Lung (tissue), 12 donors: ENCODE results near the gene MAPKBP1. TPM values are rescaled to one million over a fixed set of nuclear protein-coding genes. Genes with fewer than 3 reads are reported as not detected.

Source experiments
- ATAC-seq: fragments of 200-7000 bp; cut with Tn5 transposase; one replicate; pipeline ENCODE4 v1.9.1; 2020; ENCODE audit warnings: moderate number of reproducible peaks; ENCODE audit not compliant: insufficient read depth, low FRiP score
- DNase-seq, 3 donors: peaks; one replicate each; pipeline ENCODE4 v3.0.0-alpha.2; 2013 to 2017
- H3K27ac ChIP-seq, 2 donors: one replicate each; pipeline ENCODE4 v1.5.1; 2013; ENCODE audit warnings: mild to moderate bottlenecking in 2 of 2, moderate library complexity in 2 of 2, control low read depth in 1 of 2, inconsistent platforms in 1 of 2, low read depth in 1 of 2, low read length in 1 of 2
- H3K27me3 ChIP-seq, 3 donors: one replicate each; pipeline ENCODE4 v1.5.1; 2013; ENCODE audit warnings: low read length in 2 of 3; ENCODE audit not compliant: control insufficient read depth in 3 of 3, insufficient read depth in 3 of 3
- H3K36me3 ChIP-seq, 4 donors: one replicate each; pipeline ENCODE4 v1.5.1; 2013; ENCODE audit warnings: low read length in 4 of 4, mild to moderate bottlenecking in 1 of 4, moderate library complexity in 1 of 4; ENCODE audit not compliant: control insufficient read depth in 4 of 4, insufficient read depth in 4 of 4
- H3K4me1 ChIP-seq, 5 donors: one replicate each; pipeline ENCODE4 v1.5.1; 2013; ENCODE audit warnings: low read length in 5 of 5, mild to moderate bottlenecking in 2 of 5, moderate library complexity in 1 of 5; ENCODE audit not compliant: control insufficient read depth in 5 of 5, insufficient read depth in 5 of 5
- H3K4me3 ChIP-seq: one replicate; pipeline ENCODE4 v1.5.1; 2013; ENCODE audit warnings: mild to moderate bottlenecking, control low read depth, moderate library complexity
- H3K9ac ChIP-seq, 2 donors: one replicate each; pipeline ENCODE4 v1.5.1; 2013; ENCODE audit warnings: low read length in 2 of 2, control low read depth in 1 of 2; ENCODE audit not compliant: insufficient read depth in 1 of 2
- H3K9me3 ChIP-seq, 4 donors: one replicate each; pipeline ENCODE4 v1.5.1; 2013; ENCODE audit warnings: low read length in 3 of 4, mild to moderate bottlenecking in 1 of 4, moderate library complexity in 1 of 4; ENCODE audit not compliant: control insufficient read depth in 4 of 4, insufficient read depth in 3 of 4
- CTCF ChIP-seq: IDR thresholded peaks from 2 replicates; pipeline ENCODE4 v1.5.1; 2012; ENCODE audit warnings: mild to moderate bottlenecking; ENCODE audit errors: control extremely low read depth, extremely low read depth
- WGBS, 2 donors: extraction: QIAGEN DNeasy Blood & Tissue Kit; methylation state at CpG; one replicate each; pipeline ENCODE4 v1.1.7; 2013; 5-methylcytosine and 5-hydroxymethylcytosine counted together
- polyA plus RNA-seq, 2 donors: library from polyadenylated mRNA; stranded (reverse); fragments of 200-250 nt; gene quantifications; one replicate each; pipeline ENCODE4 v1.2.1, GENCODE V29; 2013
- total RNA-seq, 2 donors: library from RNA; depleted of rRNA in 1 of 2; stranded (reverse); fragments of >200 nt in 1 of 2; gene quantifications; one replicate each; pipeline ENCODE4 v1.2.1, GENCODE V29; 2014 to 2021
- donor health status: control.
- donor health status: control.
- donor health status: Bipolar disorder and iron deficiency.
- donor health status: healthy.
- donor health status: DM: yes; HTN: yes; CAD: no.

The MAPKBP1 gene
- total and polyA plus RNA-seq, 4 donors, result 7.2 to 25.7 (median 16.4) TPM

- no peak for TF ChIP-seq CTCF
- Histone ChIP-seq H3K4me1 (no peaks in the 10 kb centered on the region), H3K9me3 (peaks cover 0 to 3% (median 0%) of the 10 kb centered on the region in 4 donors), H3K9ac (no peak overlapping the region), H3K27ac (no peak overlapping the region), H3K4me3 (no peak overlapping the region), H3K36me3 (peaks cover 6 to 79% (median 33%) of the 10 kb centered on the region in 4 donors), H3K27me3 (no peaks in the 10 kb centered on the region)
- no peak for DNase-seq
- no peak for ATAC-seq
- 78 to 90% methylated on average over 9 of the region's 9 CpGs for WGBS, 2 donors
These were observed 45.3 kb downstream of the MAPKBP1 start for GRCh38 chr15:41819455-41820050.

GRCh38 chr15:41820791-41821423 lies 46.6 kb downstream of the MAPKBP1 start:
- Histone ChIP-seq H3K36me3 (peaks cover 6 to 75% (median 32%) of the 10 kb centered on the region in 4 donors), H3K4me3 (no peak overlapping the region), H3K27ac (no peak overlapping the region), H3K9ac (no peak overlapping the region), H3K27me3 (no peaks in the 10 kb centered on the region), H3K4me1 (no peaks in the 10 kb centered on the region), H3K9me3 (peaks cover 0 to 3% (median 0%) of the 10 kb centered on the region in 4 donors)
- no peak for DNase-seq
- TF ChIP-seq CTCF, result no peak
- ATAC-seq, result no peak
- 87 to 94% methylated on average over 6 of the region's 6 CpGs for WGBS, 2 donors

GRCh38 chr15:41821831-41822230 lies 47.5 kb downstream of the MAPKBP1 start:
- Histone ChIP-seq H3K4me1 (no peaks in the 10 kb centered on the region), H3K9me3 (peaks cover 0 to 2% (median 0%) of the 10 kb centered on the region in 4 donors), H3K27ac (no peak overlapping the region), H3K9ac (no peak overlapping the region), H3K4me3 (no peak overlapping the region), H3K27me3 (no peaks in the 10 kb centered on the region), H3K36me3 (peaks cover 4 to 74% (median 29%) of the 10 kb centered on the region in 4 donors)
- DNase-seq, result no peak
- no peak for ATAC-seq
- 91 to 97% methylated on average over 4 of the region's 4 CpGs for WGBS, 2 donors
- no peak for TF ChIP-seq CTCF
